ENCODE results near the gene PIH1D2. TPM values are rescaled to one million over a fixed set of nuclear protein-coding genes. Genes with fewer than 3 reads are reported as not detected.

Gene PIH1D2
- polyA plus RNA-seq, 1 donor from 2014 or later: 4.7 TPM

GRCh38 chr11:112115386-112115785 lies 41.6 kb upstream of the PIH1D2 start:
- H3K79me2 ChIP-seq (replicated peaks; ENCODE audit: insufficient read depth, low read length): no peaks in the 10 kb centered on the region
- H3F3A ChIP-seq (ENCODE audit: insufficient read depth, low read length, poor library complexity, severe bottlenecking): no peaks in the 10 kb centered on the region
- H3K9me3 ChIP-seq (ENCODE audit: low read length): no peaks in the 10 kb centered on the region
- H3K27ac ChIP-seq (ENCODE audit: low read length): no peak overlapping the region
- H3K9me2 ChIP-seq (ENCODE audit: insufficient read depth, low read length): no peaks in the 10 kb centered on the region
- H2AFZ ChIP-seq (ENCODE audit: low read depth, low read length): no peak overlapping the region
- H3K9ac ChIP-seq (ENCODE audit: low read length): no peak overlapping the region
- no peak overlapping the region for H3K4me3 ChIP-seq (ENCODE audit: low read length)
- H4K20me1 ChIP-seq (ENCODE audit: insufficient read depth): no peaks in the 10 kb centered on the region
- H3K27me3 ChIP-seq (ENCODE audit: insufficient read depth, low read depth, low read length): no peaks in the 10 kb centered on the region
- no peaks in the 10 kb centered on the region for H3K36me3 ChIP-seq (ENCODE audit: insufficient read depth, low read length)
- H3K4me2 ChIP-seq (ENCODE audit: low read length): no peak overlapping the region
- TF ChIP-seq SMC3 (conservative IDR thresholded peaks at IDR 0.05; ENCODE audit: poor library complexity) (no peak), MXI1 (conservative IDR thresholded peaks at IDR 0.05; ENCODE audit: poor library complexity, severe bottlenecking) (no peak), EP300 (conservative IDR thresholded peaks at IDR 0.05; ENCODE audit: poor library complexity, severe bottlenecking) (no peak), POLR2AphosphoS5 (IDR thresholded peaks at IDR 0.05) (no peak), CTCF (IDR thresholded peaks at IDR 0.05; ENCODE audit: poor library complexity, severe bottlenecking) (no peak), REST (IDR thresholded peaks at IDR 0.05; ENCODE audit: borderline replicate concordance) (no peak), RAD21 (conservative IDR thresholded peaks at IDR 0.05) (no peak), EZH2 (IDR thresholded peaks at IDR 0.05; ENCODE audit: borderline replicate concordance, insufficient read depth, low read length, poor library complexity, severe bottlenecking) (no peak), TAF1 (IDR thresholded peaks at IDR 0.05; ENCODE audit: low read depth) (no peak)

- no peak overlapping the region for H3K4me3 ChIP-seq (ENCODE audit: low read length)
- no peaks in the 10 kb centered on the region for H3F3A ChIP-seq (ENCODE audit: insufficient read depth, low read length, poor library complexity, severe bottlenecking)
- TF ChIP-seq POLR2AphosphoS5 (IDR thresholded peaks at IDR 0.05) (no peak), EZH2 (IDR thresholded peaks at IDR 0.05; ENCODE audit: borderline replicate concordance, insufficient read depth, low read length, poor library complexity, severe bottlenecking) (no peak), RAD21 (conservative IDR thresholded peaks at IDR 0.05) (no peak), CTCF (IDR thresholded peaks at IDR 0.05; ENCODE audit: poor library complexity, severe bottlenecking) (no peak), EP300 (conservative IDR thresholded peaks at IDR 0.05; ENCODE audit: poor library complexity, severe bottlenecking) (no peak), MXI1 (conservative IDR thresholded peaks at IDR 0.05; ENCODE audit: poor library complexity, severe bottlenecking) (no peak)
- H3K36me3 ChIP-seq (ENCODE audit: insufficient read depth, low read length): no peaks in the 10 kb centered on the region
- no peak overlapping the region for H3K4me2 ChIP-seq (ENCODE audit: low read length)
- H2AFZ ChIP-seq (ENCODE audit: low read depth, low read length): no peak overlapping the region
- H4K20me1 ChIP-seq (ENCODE audit: insufficient read depth): no peaks in the 10 kb centered on the region
- H3K79me2 ChIP-seq (replicated peaks; ENCODE audit: insufficient read depth, low read length): no peaks in the 10 kb centered on the region
- no peaks in the 10 kb centered on the region for H3K27me3 ChIP-seq (ENCODE audit: insufficient read depth, low read depth, low read length)
- H3K9ac ChIP-seq (ENCODE audit: low read length): no peak overlapping the region
- H3K9me3 ChIP-seq (ENCODE audit: low read length): no peaks in the 10 kb centered on the region
- no peaks in the 10 kb centered on the region for H3K9me2 ChIP-seq (ENCODE audit: insufficient read depth, low read length)
- H3K27ac ChIP-seq (ENCODE audit: low read length): no peak overlapping the region
Measured at GRCh38 chr11:112114460-112114859, 40.6 kb upstream of the PIH1D2 start.
